Endometrium (tissue), 2 donors: ENCODE measurements around the gene MAL.

Experiments used
- FAIRE-seq: peaks from 2 replicates; lab custom pipeline; 2012; peaks lifted over from hg19 to GRCh38; lab: Jason Lieb, UNC
- donor health status: control.
- donor health status: control.

MAL gene

GRCh38 chr2:95025406-95026319 is at the start of gene MAL:
TSS of gene MAL (plus strand) at chr2:95025708. CDS start at chr2:95025793, 85 bp downstream.
- no peak for FAIRE-seq

GRCh38 chr2:94977826-94978225 is 47.7 kb upstream of the MAL start:
- no peak for FAIRE-seq

GRCh38 chr2:94978917-94979316 is 46.6 kb upstream of the MAL start:
- FAIRE-seq: no peak

- no peak for FAIRE-seq
These were observed 45.8 kb upstream of the MAL start for GRCh38 chr2:94979406-94980375.

- FAIRE-seq: no peak
These were observed 45.1 kb upstream of the MAL start for GRCh38 chr2:94980406-94980805.

GRCh38 chr2:94982156-94982555 is 43.4 kb upstream of the MAL start:
- no peak for FAIRE-seq

- no peak for FAIRE-seq
These were observed 42.8 kb upstream of the MAL start for GRCh38 chr2:94982675-94983074.

- FAIRE-seq: no peak
These were observed 40.4 kb upstream of the MAL start for GRCh38 chr2:94984964-94985575.

- FAIRE-seq: no peak
These were observed 39.9 kb upstream of the MAL start for GRCh38 chr2:94985636-94986035.

GRCh38 chr2:94986392-94986963 is 39.0 kb upstream of the MAL start:
- no peak for FAIRE-seq

GRCh38 chr2:94987074-94988020 is 38.2 kb upstream of the MAL start:
- no peak for FAIRE-seq

- FAIRE-seq: no peak
These were observed 34.6 kb upstream of the MAL start for GRCh38 chr2:94990956-94991355.

- no peak for FAIRE-seq
These were observed 33.1 kb upstream of the MAL start for GRCh38 chr2:94992360-94992759.

GRCh38 chr2:94993176-94994062 is 32.1 kb upstream of the MAL start:
- FAIRE-seq: no peak

GRCh38 chr2:94994063-94994913 is 31.2 kb upstream of the MAL start:
- FAIRE-seq: no peak

- no peak for FAIRE-seq
These were observed 30.5 kb upstream of the MAL start for GRCh38 chr2:94994914-94995552.

GRCh38 chr2:94995553-94996304 is 29.8 kb upstream of the MAL start:
- no peak for FAIRE-seq
